ENCODE data around the gene MAPT. TPM values are rescaled to one million over a fixed set of nuclear protein-coding genes. Genes with fewer than 3 reads are reported as not detected.

Gene MAPT
- total RNA-seq, 2 experiments from 2014 or later, result 1.5 to 1.8 TPM

- DNase-seq, result no peak
- Mint-ChIP-seq H3K27me3 (no peaks in the 10 kb centered on the region), H3K9me3 (peaks cover 4% of the 10 kb centered on the region), H3K27ac (no peak overlapping the region), H3K4me3 (no peak overlapping the region), H3K36me3 (peaks cover 46% of the 10 kb centered on the region), H3K4me1 (ENCODE audit: low read depth) (peaks cover 39% of the 10 kb centered on the region)
- CTCF ChIA-PET, result interaction anchor here (1.4 kb wide), 1 partner anchor 165 kb away, joined by 7 read pairs; no protein-coding TSS in a partner anchor
- POLR2A ChIA-PET, result no interaction called here
- intact Hi-C loops (cut with micrococcal nuclease), result no loop called here
These were observed 153.0 kb downstream of the MAPT start for GRCh38 chr17:46047398-46047797.

GRCh38 chr17:46047856-46048255, 153.5 kb downstream of the MAPT start:
- CTCF ChIA-PET, result interaction anchor here (1.4 kb wide), 1 partner anchor 165 kb away, joined by 7 read pairs; no protein-coding TSS in a partner anchor
- Mint-ChIP-seq H3K4me3 (no peak overlapping the region), H3K27ac (no peak overlapping the region), H3K4me1 (ENCODE audit: low read depth) (peaks cover 40% of the 10 kb centered on the region), H3K27me3 (no peaks in the 10 kb centered on the region), H3K36me3 (peaks cover 47% of the 10 kb centered on the region), H3K9me3 (peaks cover 4% of the 10 kb centered on the region)
- no peak for DNase-seq
- POLR2A ChIA-PET, result no interaction called here
- intact Hi-C loops (cut with micrococcal nuclease), result no loop called here

- Mint-ChIP-seq H3K36me3 (peaks cover 49% of the 10 kb centered on the region), H3K4me1 (ENCODE audit: low read depth) (peaks cover 42% of the 10 kb centered on the region), H3K27me3 (no peaks in the 10 kb centered on the region), H3K4me3 (no peak overlapping the region), H3K9me3 (peaks cover 4% of the 10 kb centered on the region), H3K27ac (no peak overlapping the region)
- intact Hi-C loops (cut with micrococcal nuclease), result loop anchor here (5.0 kb wide), 1 partner anchor 108 kb away; no protein-coding TSS in a partner anchor
- no peak for DNase-seq
- POLR2A ChIA-PET, result no interaction called here
- CTCF ChIA-PET, result no interaction called here
These were observed 155.3 kb downstream of the MAPT start for GRCh38 chr17:46049656-46050055.

GRCh38 chr17:46053911-46054534, 159.7 kb downstream of the MAPT start:
- Mint-ChIP-seq H3K4me1 (ENCODE audit: low read depth) (peaks cover 52% of the 10 kb centered on the region), H3K36me3 (peaks cover 35% of the 10 kb centered on the region), H3K27ac (no peak overlapping the region), H3K4me3 (no peak overlapping the region), H3K27me3 (no peaks in the 10 kb centered on the region), H3K9me3 (peaks cover 4% of the 10 kb centered on the region)
- intact Hi-C loops (cut with micrococcal nuclease), result loop anchor here (2.0 to 5.0 kb wide), 2 partner anchors 103 to 139 kb away; partner anchors contain the start of gene KANSL1
- ChIA-PET CTCF (interaction anchor here (1.0 kb wide), 1 partner anchor 10 kb away, joined by 4 read pairs; no protein-coding TSS in a partner anchor), POLR2A (no interaction called here)
- no peak for DNase-seq

GRCh38 chr17:46056800-46057304, 162.5 kb downstream of the MAPT start:
- intact Hi-C loops (cut with micrococcal nuclease), result no loop called here
- H3K27me3 Mint-ChIP-seq, result no peaks in the 10 kb centered on the region
- H3K27ac Mint-ChIP-seq, result no peak overlapping the region
- H3K9me3 Mint-ChIP-seq, result peaks cover 4% of the 10 kb centered on the region
- DNase-seq, result no peak
- H3K4me3 Mint-ChIP-seq, result no peak overlapping the region
- H3K36me3 Mint-ChIP-seq, result peaks cover 20% of the 10 kb centered on the region
- POLR2A ChIA-PET, result no interaction called here
- peaks cover 48% of the 10 kb centered on the region for H3K4me1 Mint-ChIP-seq (ENCODE audit: low read depth)
- CTCF ChIA-PET, result interaction anchor here (0.9 to 3.7 kb wide), 8 partner anchors 12 to 464 kb away, joined by 3 to 28 read pairs (median 4); partner anchors contain the start of gene KANSL1

GRCh38 chr17:46057366-46057765, 163.0 kb downstream of the MAPT start:
- Mint-ChIP-seq H3K36me3 (peaks cover 17% of the 10 kb centered on the region), H3K4me3 (no peak overlapping the region), H3K4me1 (ENCODE audit: low read depth) (peaks cover 43% of the 10 kb centered on the region), H3K27me3 (no peaks in the 10 kb centered on the region), H3K9me3 (peaks cover under 1% of the 10 kb centered on the region), H3K27ac (no peak overlapping the region)
- no peak for DNase-seq
- CTCF ChIA-PET, result interaction anchor here (1.0 to 3.7 kb wide), 7 partner anchors 12 to 156 kb away, joined by 3 to 28 read pairs (median 4); partner anchors contain the start of gene KANSL1
- POLR2A ChIA-PET, result no interaction called here
- intact Hi-C loops (cut with micrococcal nuclease), result no loop called here

- Mint-ChIP-seq H3K27me3 (no peaks in the 10 kb centered on the region), H3K4me1 (ENCODE audit: low read depth) (peaks cover 35% of the 10 kb centered on the region), H3K9me3 (no peaks in the 10 kb centered on the region), H3K4me3 (no peak overlapping the region), H3K36me3 (peaks cover 10% of the 10 kb centered on the region), H3K27ac (no peak overlapping the region)
- intact Hi-C loops (cut with micrococcal nuclease), result no loop called here
- no peak for DNase-seq
- ChIA-PET POLR2A (interaction anchor here (0.6 kb wide), 1 partner anchor 137 kb away, joined by 3 read pairs; no protein-coding TSS in a partner anchor), CTCF (interaction anchor here (0.6 to 3.7 kb wide), 6 partner anchors 8 to 227 kb away, joined by 3 to 28 read pairs (median 3); no protein-coding TSS in a partner anchor)
These were observed 165.1 kb downstream of the MAPT start for GRCh38 chr17:46059486-46059885.

- Mint-ChIP-seq H3K4me3 (no peak overlapping the region), H3K9me3 (no peaks in the 10 kb centered on the region), H3K36me3 (peaks cover 11% of the 10 kb centered on the region), H3K27ac (no peak overlapping the region), H3K27me3 (no peaks in the 10 kb centered on the region), H3K4me1 (ENCODE audit: low read depth) (peaks cover 34% of the 10 kb centered on the region)
- DNase-seq, result no peak
- POLR2A ChIA-PET, result no interaction called here
- intact Hi-C loops (cut with micrococcal nuclease), result no loop called here
- CTCF ChIA-PET, result interaction anchor here (1.1 to 1.4 kb wide), 2 partner anchors 16 to 57 kb away, joined by 3 to 4 read pairs; no protein-coding TSS in a partner anchor
These were observed 166.1 kb downstream of the MAPT start for GRCh38 chr17:46060461-46060860.

GRCh38 chr17:46061435-46061834, 167.1 kb downstream of the MAPT start:
- ChIA-PET CTCF (interaction anchor here (0.8 to 1.8 kb wide), 2 partner anchors 9 to 17 kb away, joined by 3 to 4 read pairs; no protein-coding TSS in a partner anchor), POLR2A (no interaction called here)
- peaks cover 32% of the 10 kb centered on the region for H3K4me1 Mint-ChIP-seq (ENCODE audit: low read depth)
- no peak overlapping the region for H3K27ac Mint-ChIP-seq
- H3K4me3 Mint-ChIP-seq, result no peak overlapping the region
- DNase-seq, result no peak
- no peaks in the 10 kb centered on the region for H3K9me3 Mint-ChIP-seq
- no peaks in the 10 kb centered on the region for H3K27me3 Mint-ChIP-seq
- intact Hi-C loops (cut with micrococcal nuclease), result loop anchor here (1.0 kb wide), 1 partner anchor 59 kb away; no protein-coding TSS in a partner anchor
- H3K36me3 Mint-ChIP-seq, result peaks cover 16% of the 10 kb centered on the region

GRCh38 chr17:46063241-46063640, 168.9 kb downstream of the MAPT start:
- Mint-ChIP-seq H3K27me3 (no peaks in the 10 kb centered on the region), H3K36me3 (peaks cover 22% of the 10 kb centered on the region), H3K9me3 (no peaks in the 10 kb centered on the region), H3K4me3 (no peak overlapping the region), H3K4me1 (ENCODE audit: low read depth) (peaks cover 22% of the 10 kb centered on the region), H3K27ac (no peak overlapping the region)
- DNase-seq, result no peak
- POLR2A ChIA-PET, result no interaction called here
- intact Hi-C loops (cut with micrococcal nuclease), result no loop called here
- CTCF ChIA-PET, result interaction anchor here (0.6 to 1.7 kb wide), 4 partner anchors 19 to 204 kb away, joined by 3 to 5 read pairs (median 4); partner anchors contain the start of gene KANSL1

GRCh38 chr17:46064460-46064859, 170.1 kb downstream of the MAPT start:
- Mint-ChIP-seq H3K36me3 (peaks cover 21% of the 10 kb centered on the region), H3K27me3 (no peaks in the 10 kb centered on the region), H3K4me1 (ENCODE audit: low read depth) (peaks cover 16% of the 10 kb centered on the region), H3K4me3 (no peak overlapping the region), H3K9me3 (no peaks in the 10 kb centered on the region), H3K27ac (no peak overlapping the region)
- no peak for DNase-seq
- intact Hi-C loops (cut with micrococcal nuclease), result no loop called here
- ChIA-PET POLR2A (no interaction called here), CTCF (interaction anchor here (1.7 kb wide), 1 partner anchor 20 kb away, joined by 5 read pairs; no protein-coding TSS in a partner anchor)

- Mint-ChIP-seq H3K36me3 (peaks cover 8% of the 10 kb centered on the region), H3K27ac (no peak overlapping the region), H3K27me3 (no peaks in the 10 kb centered on the region), H3K4me3 (no peak overlapping the region), H3K4me1 (ENCODE audit: low read depth) (peaks cover 33% of the 10 kb centered on the region), H3K9me3 (no peaks in the 10 kb centered on the region)
- DNase-seq, result no peak
- CTCF ChIA-PET, result interaction anchor here (0.8 to 1.3 kb wide), 3 partner anchors 27 to 121 kb away, joined by 4 read pairs; partner anchors contain the start of gene KANSL1
- POLR2A ChIA-PET, result no interaction called here
- intact Hi-C loops (cut with micrococcal nuclease), result no loop called here
These were observed 177.4 kb downstream of the MAPT start for GRCh38 chr17:46071796-46072195.

All from activated CD4-positive, alpha-beta memory T cell treated with anti-CD3 and anti-CD28 coated beads for 36 hours (primary cell).